K562 (cell line): ENCODE data around the gene HPCAL1.

Experiments
- CAMTA2 ChIP-seq: fragments of 250-450 bp; sonication (Bioruptor Pico); conservative IDR thresholded peaks from 2 replicates; pipeline ENCODE4 v1.5.1; 2022
- CBX5 ChIP-seq: IDR thresholded peaks from 2 replicates; pipeline ENCODE4 v1.6.1; 2014; ENCODE audit warnings: low read depth, borderline replicate concordance
- CTCF ChIP-seq, 3 experiments: IDR thresholded peaks in 2 of 3; conservative IDR thresholded peaks in 1 of 3; 2 replicates each; pipeline ENCODE4 v1.5.1; 2011 to 2012; ENCODE audit warnings: low read length in 3 of 3, mild to moderate bottlenecking in 3 of 3, control low read depth in 2 of 3, improper control_type of control experiment in 1 of 3, inconsistent platforms in 1 of 3, low read depth in 1 of 3, mixed read lengths in 1 of 3, moderate library complexity in 1 of 3; ENCODE audit not compliant: insufficient read depth in 2 of 3
- DEAF1 ChIP-seq: fragments of 450-650 bp; formaldehyde crosslinking; IDR thresholded peaks from 2 replicates; pipeline ENCODE4 v1.4.0; 2020; ENCODE audit warnings: mild to moderate bottlenecking, moderate library complexity
- ILK ChIP-seq: fragments of 450-650 bp; IDR thresholded peaks from 2 replicates; pipeline ENCODE4 v1.6.1; 2016; ENCODE audit warnings: missing genetic modification characterization, low read depth, mild to moderate bottlenecking, missing compliant biosample characterization, moderate library complexity, borderline replicate concordance
- JUN ChIP-seq, 2 experiments: sonication (generic) in 1 of 2; formaldehyde crosslinking in 1 of 2; IDR thresholded peaks; 2 replicates each; pipeline versions ENCODE4 v1.6.1 to v1.8.0; 2012 to 2022; ENCODE audit warnings: borderline replicate concordance in 2 of 2, mild to moderate bottlenecking in 2 of 2, improper control_type of control experiment in 1 of 2, low read depth in 1 of 2, low read length in 1 of 2, missing genetic modification reagents in 1 of 2
- PRDM10 ChIP-seq: fragments of 450-650 bp; IDR thresholded peaks from 2 replicates; pipeline ENCODE4 v1.6.1; 2018; ENCODE audit not compliant: partially characterized antibody
- SIN3A ChIP-seq, 2 experiments: fragments of 150-350 bp in 1 of 2; IDR thresholded peaks; 2 replicates each; pipeline ENCODE4 v1.6.1; 2011 to 2016; ENCODE audit warnings: borderline replicate concordance in 2 of 2, low read depth in 2 of 2, low read length in 2 of 2, mild to moderate bottlenecking in 2 of 2, moderate library complexity in 2 of 2; ENCODE audit not compliant: control insufficient read depth in 1 of 2
- SNIP1 ChIP-seq: fragments of 450-650 bp; IDR thresholded peaks from 2 replicates; pipeline ENCODE4 v1.7.1; 2017; ENCODE audit warnings: low read depth, mild to moderate bottlenecking
- TSHZ1 ChIP-seq: fragments of 250-450 bp; sonication (Bioruptor Pico); IDR thresholded peaks from 2 replicates; pipeline ENCODE4 v1.4.0; 2020; ENCODE audit warnings: mild to moderate bottlenecking, moderate library complexity
- ZNF407 ChIP-seq: fragments of 450-650 bp; IDR thresholded peaks from 2 replicates; pipeline ENCODE4 v1.6.1; 2016; ENCODE audit warnings: low read depth

GRCh38 chr2:10278763-10279471 lies 23.8 kb upstream of the HPCAL1 start:
- TF ChIP-seq SIN3A (IDR thresholded peaks at IDR 0.05; ENCODE audit: borderline replicate concordance in 2 of 2, control insufficient read depth in 1 of 2, low read depth in 2 of 2, low read length in 2 of 2) = no peak
- no peak for TF ChIP-seq SNIP1
- no peak for TF ChIP-seq CAMTA2 (CRISPR knock-in tag)
- no peak for TF ChIP-seq TSHZ1
- TF ChIP-seq JUN (IDR thresholded peaks at IDR 0.05; ENCODE audit: borderline replicate concordance, low read depth, low read length) = no peak
- no peak for TF ChIP-seq JUN (CRISPR knock-in tag; IDR thresholded peaks at IDR 0.05; ENCODE audit: borderline replicate concordance)
- TF ChIP-seq ILK = no peak
- TF ChIP-seq CBX5 = no peak
- no peak for TF ChIP-seq ZNF407
- peak; percentile 17 for TF ChIP-seq PRDM10
- TF ChIP-seq DEAF1 = no peak
- TF ChIP-seq CTCF (IDR thresholded peaks at IDR 0.05 in 2 of 3, conservative IDR thresholded peaks at IDR 0.05 in 1 of 3; ENCODE audit: insufficient read depth in 2 of 3, low read depth in 1 of 3, low read length in 3 of 3) = no peak
